CD4-positive, alpha-beta T cell (primary cell): ENCODE measurements around the gene HSH2D. TPM values are rescaled to one million over a fixed set of nuclear protein-coding genes. Genes with fewer than 3 reads are reported as not detected.

Experiments
- ATAC-seq: fragments of 200-7000 bp; cut with Tn5 transposase; one replicate; pipeline ENCODE4 v1.10.0; 2022; ENCODE audit warnings: mild to moderate bottlenecking; ENCODE audit not compliant: poor library complexity
- CTCF ChIA-PET: fragments of 350-600 bp; sonication (Branson Sonifier 250); formaldehyde crosslinking; loops from one replicate; lab custom pipeline; 2021; ENCODE audit warnings: antibody characterized with exemption, inconsistent platforms; lab: Charles Lee
- POLR2A ChIA-PET: fragments of 350-600 bp; sonication (Branson Sonifier 250); formaldehyde crosslinking; loops from one replicate; lab custom pipeline; 2021; ENCODE audit warnings: antibody characterized with exemption, inconsistent platforms; lab: Charles Lee
- DNase-seq, 14 experiments: peaks; one replicate each; pipeline ENCODE4 v3.0.0-alpha.2; 2013 to 2020; ENCODE audit warnings: mixed read lengths in 2 of 14
- H3K27ac ChIP-seq, 2 donors: one replicate each; pipeline versions ENCODE4 v1.5.1 to v1.7.0; 2013; ENCODE audit warnings: low read length in 2 of 2, low read depth in 1 of 2, mild to moderate bottlenecking in 1 of 2
- H3K27me3 ChIP-seq, 2 experiments: 1 replicate in 1 of 2; 2 replicates in 1 of 2; pipeline versions ENCODE4 v1.6.1 to v1.7.0; 2013; ENCODE audit warnings: low read length in 2 of 2, control low read depth in 1 of 2, mild to moderate bottlenecking in 1 of 2, moderate library complexity in 1 of 2; ENCODE audit not compliant: insufficient read depth in 2 of 2, control insufficient read depth in 1 of 2
- H3K36me3 ChIP-seq: one replicate; pipeline ENCODE4 v1.6.1; 2013; ENCODE audit warnings: low read length, control low read depth; ENCODE audit not compliant: insufficient read depth
- H3K4me1 ChIP-seq: one replicate; pipeline ENCODE4 v1.6.1; 2013; ENCODE audit warnings: low read length, control low read depth; ENCODE audit not compliant: insufficient read depth
- H3K4me3 ChIP-seq: one replicate; pipeline ENCODE4 v1.5.1; 2013; ENCODE audit warnings: mild to moderate bottlenecking, low read length, moderate library complexity
- H3K9me3 ChIP-seq, 2 experiments: 1 replicate in 1 of 2; 2 replicates in 1 of 2; pipeline versions ENCODE4 v1.6.1 to v1.7.0; 2013; ENCODE audit warnings: low read length in 2 of 2, mild to moderate bottlenecking in 2 of 2, control low read depth in 1 of 2, moderate library complexity in 1 of 2; ENCODE audit not compliant: control insufficient read depth in 1 of 2, insufficient read depth in 1 of 2
- H3K27ac Mint-ChIP-seq: one replicate; pipeline ENCODE4 v1.8.0; 2020; ENCODE audit warnings: mixed read lengths
- H3K27me3 Mint-ChIP-seq: one replicate; pipeline ENCODE4 v1.8.0; 2021; ENCODE audit warnings: mixed read lengths
- H3K36me3 Mint-ChIP-seq: one replicate; pipeline ENCODE4 v1.8.0; 2021; ENCODE audit warnings: low read depth, mixed read lengths
- H3K4me1 Mint-ChIP-seq: one replicate; pipeline ENCODE4 v1.8.0; 2021; ENCODE audit warnings: low read depth, mixed read lengths
- H3K4me3 Mint-ChIP-seq: one replicate; pipeline ENCODE4 v1.8.0; 2020; ENCODE audit warnings: mild to moderate bottlenecking, mixed read lengths
- H3K9me3 Mint-ChIP-seq: one replicate; pipeline ENCODE4 v1.8.0; 2020; ENCODE audit warnings: mixed read lengths
- intact Hi-C, 2 experiments: fragments of 100-400 bp; cut with DNase I in 1 of 2; cut with micrococcal nuclease in 1 of 2; formaldehyde crosslinking; loops; one replicate each; pipeline versions ENCODE4 v1.15.1 to v1.9.0; 2023 to 2025; cut with DNase I, micrococcal nuclease
- total RNA-seq, 174 experiments: library from RNA in 2 of 174; stranded (reverse) in 2 of 174; gene quantifications; one replicate each; pipeline ENCODE4 v1.2.3 and lab custom pipeline; 2021 to 2026
- TF ChIP-seq, protein P1 (sequence below): fragments of 200-600 bp; IDR thresholded peaks from one replicate; pipeline ENCODE4 v1.8.0; 2022; ENCODE audit warnings: antibody characterized with exemption, mild to moderate bottlenecking

The HSH2D gene
- total RNA-seq, 2 experiments from 2014 or later: 46.0 to 46.9 TPM

DNA sequence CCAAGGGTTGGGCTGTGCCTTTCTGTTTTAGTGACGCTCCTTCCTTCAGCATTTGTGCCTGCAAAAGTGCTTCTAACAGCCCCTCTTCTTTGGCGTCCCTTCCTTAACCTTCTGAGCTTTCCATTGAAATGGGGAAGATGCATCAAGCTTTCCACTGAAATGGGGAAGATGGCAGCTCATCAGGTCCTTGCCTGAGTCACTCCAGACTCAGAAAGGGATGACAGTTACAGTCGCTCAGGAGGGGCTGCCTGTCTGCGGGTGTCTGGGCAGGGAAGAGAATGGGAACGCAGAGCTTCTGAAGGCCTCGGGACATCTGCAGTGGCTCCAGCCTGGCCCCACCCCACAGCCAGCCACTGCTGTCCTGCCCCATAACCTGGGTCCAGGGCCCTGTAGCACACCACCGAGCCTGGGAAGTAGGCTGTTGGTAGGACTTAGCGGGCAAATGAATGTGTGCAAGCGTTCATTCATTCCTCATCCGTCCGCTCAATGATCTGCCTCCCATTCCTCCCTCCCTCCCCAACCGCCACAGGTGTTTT is 64.1 kb downstream of the HSH2D start:
- Mint-ChIP-seq H3K27me3 (no peaks in the 10 kb centered on the region), H3K4me1 (peaks cover 31% of the 10 kb centered on the region), H3K4me3 (no peak overlapping the region), H3K27ac (no peak overlapping the region), H3K36me3 (peaks cover 87% of the 10 kb centered on the region), H3K9me3 (no peaks in the 10 kb centered on the region)
- no peaks in the 10 kb centered on the region for H3K9me3 ChIP-seq
- no peaks in the 10 kb centered on the region for H3K27me3 ChIP-seq
- H3K4me3 ChIP-seq: no peak overlapping the region
- POLR2A ChIA-PET: interaction anchor here (0.6 kb wide), 1 partner anchor 822 kb away, joined by 3 read pairs; no protein-coding TSS in a partner anchor
- H3K4me1 ChIP-seq: peaks cover 17% of the 10 kb centered on the region
- CTCF ChIA-PET: interaction anchor here (0.6 kb wide), 1 partner anchor 97 kb away, joined by 3 read pairs; no protein-coding TSS in a partner anchor
- no peak for ATAC-seq
- TF ChIP-seq, protein P1, sequence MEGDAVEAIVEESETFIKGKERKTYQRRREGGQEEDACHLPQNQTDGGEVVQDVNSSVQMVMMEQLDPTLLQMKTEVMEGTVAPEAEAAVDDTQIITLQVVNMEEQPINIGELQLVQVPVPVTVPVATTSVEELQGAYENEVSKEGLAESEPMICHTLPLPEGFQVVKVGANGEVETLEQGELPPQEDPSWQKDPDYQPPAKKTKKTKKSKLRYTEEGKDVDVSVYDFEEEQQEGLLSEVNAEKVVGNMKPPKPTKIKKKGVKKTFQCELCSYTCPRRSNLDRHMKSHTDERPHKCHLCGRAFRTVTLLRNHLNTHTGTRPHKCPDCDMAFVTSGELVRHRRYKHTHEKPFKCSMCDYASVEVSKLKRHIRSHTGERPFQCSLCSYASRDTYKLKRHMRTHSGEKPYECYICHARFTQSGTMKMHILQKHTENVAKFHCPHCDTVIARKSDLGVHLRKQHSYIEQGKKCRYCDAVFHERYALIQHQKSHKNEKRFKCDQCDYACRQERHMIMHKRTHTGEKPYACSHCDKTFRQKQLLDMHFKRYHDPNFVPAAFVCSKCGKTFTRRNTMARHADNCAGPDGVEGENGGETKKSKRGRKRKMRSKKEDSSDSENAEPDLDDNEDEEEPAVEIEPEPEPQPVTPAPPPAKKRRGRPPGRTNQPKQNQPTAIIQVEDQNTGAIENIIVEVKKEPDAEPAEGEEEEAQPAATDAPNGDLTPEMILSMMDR: no peak
- intact Hi-C loops: no loop called here
- H3K27ac ChIP-seq: no peak overlapping the region
- DNase-seq: no peak
- H3K36me3 ChIP-seq: peaks cover 81% of the 10 kb centered on the region

Other genes with a start within 250 kb of the HSH2D start
- gene CYP4F2, start 245.6 kb upstream of the HSH2D start, total RNA-seq: not detected
- not detected for gene CYP4F11, start 209.2 kb upstream of the HSH2D start, total RNA-seq
- gene OR10H4, start 194.7 kb upstream of the HSH2D start, total RNA-seq: not detected
- 100 to 1,000 TPM; 182 to 185 TPM for gene TPM4, start 67.2 kb upstream of the HSH2D start, total RNA-seq
- gene RAB8A, start 31.8 kb upstream of the HSH2D start, total RNA-seq: 10 to 100 TPM; 74.9 to 79.0 TPM
- not detected for gene CIB3, start 29.8 kb downstream of the HSH2D start, total RNA-seq
- 10 to 100 TPM; 44.5 to 50.3 TPM for gene FAM32A, start 41.7 kb downstream of the HSH2D start, total RNA-seq
- 10 to 100 TPM; 52.1 to 58.3 TPM for gene AP1M1, start 54.2 kb downstream of the HSH2D start, total RNA-seq
- gene KLF2, start 181.1 kb downstream of the HSH2D start, total RNA-seq: 1,000 to 10,000 TPM; 1,201 to 1,291 TPM